Smooth muscle cell (in vitro differentiated cells): ENCODE results near the gene KLHDC3. TPM values are rescaled to one million over a fixed set of nuclear protein-coding genes. Genes with fewer than 3 reads are reported as not detected.

Experiments used
- DNase-seq: peaks from one replicate; lab custom pipeline; 2025; ENCODE audit not compliant: unreplicated experiment; lab: John Stamatoyannopoulos, UW
- H2AFZ ChIP-seq: fragments of 200-600 bp; sonication (generic); 2 replicates; pipeline ENCODE4 v1.6.0; 2016; ENCODE audit warnings: antibody characterized with exemption, low read depth, mild to moderate bottlenecking
- H3F3A ChIP-seq: fragments of 200-600 bp; sonication (generic); 2 replicates; pipeline ENCODE4 v1.6.0; 2017; ENCODE audit warnings: antibody characterized with exemption, low read depth
- H3K27ac ChIP-seq: fragments of 200-600 bp; sonication (generic); 2 replicates; pipeline ENCODE4 v1.5.1; 2016; ENCODE audit warnings: low read depth, mild to moderate bottlenecking
- H3K27me3 ChIP-seq: fragments of 200-600 bp; sonication (generic); 2 replicates; pipeline ENCODE4 v1.6.1; 2016; ENCODE audit warnings: low read depth, mild to moderate bottlenecking
- H3K36me3 ChIP-seq: fragments of 200-600 bp; sonication (generic); 2 replicates; pipeline ENCODE4 v1.5.1; 2016; ENCODE audit warnings: low read depth
- H3K4me1 ChIP-seq: fragments of 200-600 bp; sonication (generic); 2 replicates; pipeline ENCODE4 v1.5.1; 2016; ENCODE audit warnings: low read depth
- H3K4me2 ChIP-seq: fragments of 200-600 bp; sonication (generic); 2 replicates; pipeline ENCODE4 v1.6.0; 2016; ENCODE audit warnings: mild to moderate bottlenecking
- H3K4me3 ChIP-seq: fragments of 200-600 bp; sonication (generic); 2 replicates; pipeline ENCODE4 v1.5.1; 2016; ENCODE audit warnings: mild to moderate bottlenecking
- H3K79me2 ChIP-seq: fragments of 200-600 bp; sonication (generic); 2 replicates; pipeline ENCODE4 v1.6.0; 2016; ENCODE audit warnings: low read depth, mild to moderate bottlenecking
- H3K9ac ChIP-seq: fragments of 200-600 bp; sonication (generic); 2 replicates; pipeline ENCODE4 v1.6.0; 2016; ENCODE audit warnings: low read depth
- H3K9me3 ChIP-seq: fragments of 200-600 bp; sonication (generic); replicated peaks from 2 replicates; pipeline ENCODE4 v1.5.1; 2016; ENCODE audit warnings: low read depth
- H4K20me1 ChIP-seq: fragments of 200-600 bp; sonication (generic); 2 replicates; pipeline ENCODE4 v1.6.0; 2016; ENCODE audit warnings: low read depth
- WGBS: methylation state at CpG from one replicate; pipeline ENCODE4 v1.1.7; 2016; ENCODE audit warnings: low lambda C conversion rate; 5-methylcytosine and 5-hydroxymethylcytosine counted together
- polyA plus RNA-seq: library from polyadenylated mRNA; unstranded; fragments of >200 nt; fragmentation: Nextera tagmentation; extraction: Ambion mirVana; gene quantifications from 2 replicates; pipeline ENCODE4 v1.2.1, GENCODE V29; 2016
- total RNA-seq: library from RNA; depleted of rRNA; stranded (reverse); fragments of >200 nt; gene quantifications from 2 replicates; pipeline ENCODE4 v1.2.3, GENCODE V29; 2014
- TF ChIP-seq, protein P1 (sequence below): fragments of 200-600 bp; sonication (generic); IDR thresholded peaks from 2 replicates; pipeline ENCODE4 v1.5.1; 2017; ENCODE audit warnings: borderline replicate concordance, mild to moderate bottlenecking, antibody characterized with exemption; ENCODE audit not compliant: insufficient read depth, poor library complexity, severe bottlenecking

The KLHDC3 gene
- total and polyA plus RNA-seq, 2 experiments from 2014 or later: 51.5 to 113 TPM

DNA sequence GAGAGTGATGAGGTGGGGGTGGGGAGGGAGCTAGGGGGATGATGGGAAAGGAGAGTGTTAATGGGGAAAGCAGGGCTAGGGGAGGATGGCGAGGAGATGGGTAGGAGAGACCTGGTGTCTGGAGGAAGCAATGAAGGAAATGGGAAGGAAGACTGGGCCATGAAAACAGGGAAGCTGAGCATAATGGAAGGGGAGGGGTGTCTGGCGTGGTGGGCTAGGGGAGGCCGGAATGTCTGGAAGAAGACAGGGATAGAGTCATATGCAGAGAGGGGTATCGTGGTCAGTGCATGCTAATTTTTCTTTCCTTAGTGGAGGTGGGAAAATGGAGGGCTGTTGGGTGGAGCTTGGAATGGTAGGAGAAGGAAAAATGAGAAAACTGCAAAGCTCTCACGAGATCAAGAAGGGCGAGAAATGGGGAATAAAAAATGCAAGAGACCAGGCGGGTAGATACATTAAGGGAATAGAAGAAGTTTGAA lies 423 bp downstream of the KLHDC3 start:
- Histone ChIP-seq H2AFZ (no peak overlapping the region), H3K4me2 (peak overlapping the region; percentile 95), H3K4me3 (peak overlapping the region; percentile 72), H3K4me1 (peaks cover 6% of the 10 kb centered on the region), H3F3A (peaks cover 8% of the 10 kb centered on the region), H3K9me3 (no peaks in the 10 kb centered on the region), H4K20me1 (peaks cover 20% of the 10 kb centered on the region), H3K27ac (peak overlapping the region; percentile 47), H3K9ac (peak overlapping the region; percentile 69), H3K27me3 (no peaks in the 10 kb centered on the region), H3K36me3 (no peaks in the 10 kb centered on the region), H3K79me2 (peaks cover 51% of the 10 kb centered on the region)
- TF ChIP-seq, protein P1, sequence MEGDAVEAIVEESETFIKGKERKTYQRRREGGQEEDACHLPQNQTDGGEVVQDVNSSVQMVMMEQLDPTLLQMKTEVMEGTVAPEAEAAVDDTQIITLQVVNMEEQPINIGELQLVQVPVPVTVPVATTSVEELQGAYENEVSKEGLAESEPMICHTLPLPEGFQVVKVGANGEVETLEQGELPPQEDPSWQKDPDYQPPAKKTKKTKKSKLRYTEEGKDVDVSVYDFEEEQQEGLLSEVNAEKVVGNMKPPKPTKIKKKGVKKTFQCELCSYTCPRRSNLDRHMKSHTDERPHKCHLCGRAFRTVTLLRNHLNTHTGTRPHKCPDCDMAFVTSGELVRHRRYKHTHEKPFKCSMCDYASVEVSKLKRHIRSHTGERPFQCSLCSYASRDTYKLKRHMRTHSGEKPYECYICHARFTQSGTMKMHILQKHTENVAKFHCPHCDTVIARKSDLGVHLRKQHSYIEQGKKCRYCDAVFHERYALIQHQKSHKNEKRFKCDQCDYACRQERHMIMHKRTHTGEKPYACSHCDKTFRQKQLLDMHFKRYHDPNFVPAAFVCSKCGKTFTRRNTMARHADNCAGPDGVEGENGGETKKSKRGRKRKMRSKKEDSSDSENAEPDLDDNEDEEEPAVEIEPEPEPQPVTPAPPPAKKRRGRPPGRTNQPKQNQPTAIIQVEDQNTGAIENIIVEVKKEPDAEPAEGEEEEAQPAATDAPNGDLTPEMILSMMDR: no peak
- WGBS: 8% methylated on average over 7 of the region's 7 CpGs
- no peak for DNase-seq

- Histone ChIP-seq H4K20me1 (peaks cover 20% of the 10 kb centered on the region), H3K27me3 (no peaks in the 10 kb centered on the region), H3K27ac (no peak overlapping the region), H3K4me2 (no peak overlapping the region), H3K36me3 (no peaks in the 10 kb centered on the region), H3K4me3 (no peak overlapping the region), H3K4me1 (peaks cover 13% of the 10 kb centered on the region), H3F3A (peaks cover 24% of the 10 kb centered on the region), H2AFZ (no peak overlapping the region), H3K9me3 (no peaks in the 10 kb centered on the region), H3K79me2 (peaks cover 51% of the 10 kb centered on the region), H3K9ac (no peak overlapping the region)
- 92% methylated on average over 7 of the region's 7 CpGs for WGBS
- no peak for DNase-seq
- TF ChIP-seq, protein P1: no peak
Observed at GRCh38 chr6:43016176-43016942, 2.3 kb downstream of the KLHDC3 start.

DNA sequence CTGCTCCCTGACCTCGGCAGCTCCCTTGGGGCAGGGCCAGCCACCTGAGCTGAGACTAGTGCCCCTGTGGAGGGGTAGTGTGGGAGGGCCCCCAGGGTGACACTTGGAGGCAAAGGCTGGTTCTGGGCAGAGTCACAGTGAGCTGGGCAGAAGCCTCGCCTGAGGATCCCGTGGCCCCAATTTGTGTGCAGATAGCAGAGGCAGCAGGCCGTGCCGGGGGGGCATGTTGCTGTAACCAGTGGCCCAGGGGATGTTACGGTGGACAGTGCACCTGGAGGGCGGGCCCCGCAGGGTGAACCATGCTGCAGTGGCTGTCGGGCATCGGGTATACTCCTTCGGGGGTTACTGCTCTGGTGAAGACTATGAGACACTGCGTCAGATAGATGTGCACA lies 2.9 kb downstream of the KLHDC3 start:
- Histone ChIP-seq H3K4me2 (no peak overlapping the region), H4K20me1 (peaks cover 20% of the 10 kb centered on the region), H2AFZ (no peak overlapping the region), H3K27me3 (no peaks in the 10 kb centered on the region), H3K9me3 (no peaks in the 10 kb centered on the region), H3F3A (peaks cover 27% of the 10 kb centered on the region), H3K9ac (no peak overlapping the region), H3K4me1 (peaks cover 13% of the 10 kb centered on the region), H3K36me3 (no peaks in the 10 kb centered on the region), H3K4me3 (no peak overlapping the region), H3K79me2 (peaks cover 54% of the 10 kb centered on the region), H3K27ac (no peak overlapping the region)
- WGBS: 97% methylated on average over 12 of the region's 12 CpGs
- TF ChIP-seq, protein P1: no peak
- DNase-seq: no peak
